GM18511 (cell line): Measurements from ENCODE around the gene PNN.

Source experiments
- ATAC-seq: cut with Tn5 transposase; IDR thresholded peaks from one replicate; pipeline ENCODE4 v1.9.1; 2021; ENCODE audit warnings: mild to moderate bottlenecking, moderate library complexity; ENCODE audit not compliant: unreplicated experiment

The PNN gene

GRCh38 chr14:39228509-39229221 lies 53.6 kb downstream of the PNN start:
- ATAC-seq, result no peak

GRCh38 chr14:39229222-39229543 lies 54.1 kb downstream of the PNN start:
- ATAC-seq, result peak; percentile 53

GRCh38 chr14:39229601-39230110 lies 54.6 kb downstream of the PNN start:
- ATAC-seq, result no peak

GRCh38 chr14:39230416-39231035 lies 55.5 kb downstream of the PNN start:
- ATAC-seq, result no peak

- ATAC-seq, result peak; percentile 82
These were observed 56.9 kb downstream of the PNN start for GRCh38 chr14:39231751-39232553.
